GM21825 (cell line): Measurements from ENCODE around the gene ACOXL.
"Not testable (repeated sequence)": the region's sequence is repeated elsewhere in the genome, so short reads cannot be mapped to it uniquely, and the experiment has no call there.

Experiments
- ATAC-seq: cut with Tn5 transposase; IDR thresholded peaks from one replicate; pipeline ENCODE4 v1.9.1; 2021; ENCODE audit warnings: mild to moderate bottlenecking, moderate library complexity; ENCODE audit not compliant: unreplicated experiment

ACOXL gene

DNA sequence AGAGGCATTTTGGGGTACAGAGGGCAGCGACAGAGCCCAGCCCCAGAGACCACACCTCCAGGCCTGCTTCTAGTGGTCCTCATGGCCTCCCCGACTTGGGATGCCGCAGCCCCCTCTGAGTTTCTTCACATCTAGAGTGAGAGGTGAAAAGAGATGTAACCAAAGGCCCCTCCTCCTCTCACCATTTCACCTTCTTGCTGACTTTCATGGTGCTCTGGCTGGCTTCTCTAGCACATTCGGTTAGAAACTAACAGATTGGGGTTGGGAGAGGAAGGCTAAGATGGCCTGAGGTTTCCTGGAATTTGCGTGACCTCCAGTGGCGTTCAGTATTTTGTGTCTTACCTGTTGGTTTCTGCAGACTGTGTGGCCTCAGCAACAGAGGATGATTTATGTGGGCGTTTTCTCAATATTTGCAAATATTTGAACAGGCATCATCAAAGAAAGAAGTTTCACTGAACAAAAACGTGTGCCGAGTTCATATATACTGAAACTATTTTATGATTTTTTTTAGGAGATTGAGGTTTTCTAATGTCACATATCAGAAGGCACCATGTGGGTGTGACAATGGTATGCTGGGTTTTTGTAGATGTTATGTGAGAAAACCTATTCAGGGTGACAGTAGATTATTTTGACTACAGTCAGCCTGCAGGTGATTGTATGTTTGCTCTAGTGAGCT, 318.5 kb downstream of the ACOXL start:
- no peak for ATAC-seq

DNA sequence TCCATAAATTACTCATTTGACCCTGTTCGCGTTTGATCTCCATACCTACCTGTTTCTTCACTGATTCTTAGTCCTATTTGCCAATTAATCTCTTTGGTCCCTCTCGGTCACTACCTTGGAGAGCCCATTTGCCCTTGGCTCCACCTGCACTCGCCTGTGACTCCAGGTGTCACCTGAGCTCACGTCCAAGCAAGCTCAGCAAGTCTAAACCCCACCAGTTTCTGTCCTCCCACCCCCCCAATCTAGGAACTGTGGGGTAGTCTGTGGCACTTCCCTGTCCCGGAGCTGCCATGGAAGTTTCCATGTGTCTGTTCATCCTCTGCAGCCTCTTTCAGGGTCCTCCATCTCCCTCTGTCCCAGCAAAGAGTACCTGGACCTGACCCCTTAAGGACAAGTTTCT, 320.2 kb downstream of the ACOXL start:
- no peak for ATAC-seq

DNA sequence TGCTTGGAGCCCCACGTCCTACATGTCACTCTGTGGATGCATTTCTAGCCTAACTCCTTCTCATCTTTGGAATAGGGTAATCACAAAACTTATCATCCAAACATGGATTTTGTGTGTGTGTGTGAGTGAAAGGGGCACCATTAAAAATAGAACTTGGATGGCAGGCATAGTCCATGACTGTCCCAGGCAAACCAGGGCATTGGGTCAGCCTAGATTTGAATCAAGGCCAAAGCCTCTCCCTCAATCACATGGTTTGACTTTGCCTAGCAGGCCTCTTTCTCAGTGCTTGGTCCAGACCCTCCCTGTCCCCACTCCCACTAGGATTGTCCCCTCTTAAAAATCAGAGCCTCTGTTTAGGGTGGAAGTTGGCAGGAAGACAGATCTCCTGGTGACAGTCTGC, 320.9 kb downstream of the ACOXL start:
- ATAC-seq, result no peak

GRCh38 chr2:111053825-111054515, 321.6 kb downstream of the ACOXL start:
- no peak for ATAC-seq

DNA sequence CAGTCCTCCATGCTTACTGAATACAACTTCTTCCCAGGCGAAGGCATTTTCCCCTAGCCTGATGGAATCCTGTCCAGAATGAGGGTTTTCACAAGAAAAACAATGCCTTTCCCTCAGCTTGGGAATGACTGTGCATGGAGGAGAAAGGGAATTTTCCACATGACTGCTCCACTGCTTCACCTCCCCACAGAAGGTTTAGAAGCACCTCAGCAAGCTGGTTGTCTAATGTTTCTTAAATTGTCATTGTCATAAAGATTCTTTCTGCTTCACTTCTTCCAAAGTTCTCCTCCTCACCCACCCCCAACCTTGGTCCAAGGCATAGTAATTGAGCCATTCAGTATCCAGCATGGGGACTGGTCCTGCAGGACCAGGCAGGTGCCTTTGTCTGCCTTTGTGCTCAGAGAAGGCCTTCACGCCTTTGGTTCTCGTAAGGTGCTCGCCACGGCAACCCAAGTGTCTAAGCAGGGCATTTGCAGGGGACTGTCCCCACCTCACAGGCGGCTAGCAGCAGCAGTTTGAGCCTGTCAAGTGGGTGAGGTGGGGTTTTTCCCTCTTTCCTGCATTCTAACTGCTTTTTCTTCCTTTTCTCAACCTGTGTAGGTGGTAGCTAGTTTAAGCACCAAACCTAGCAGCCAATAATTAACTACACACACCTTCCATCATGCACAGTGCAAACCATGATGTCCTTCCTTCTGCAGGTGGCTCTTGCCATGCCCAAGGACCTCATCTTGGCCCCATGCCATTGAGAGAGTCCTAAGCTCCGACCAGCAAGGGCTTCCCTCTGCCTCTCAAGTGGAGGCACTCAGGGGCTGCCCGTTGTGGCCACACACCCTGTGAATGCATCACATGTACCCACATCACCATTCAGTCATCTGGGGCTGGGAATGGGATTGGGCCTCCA, 322.7 kb downstream of the ACOXL start:
- ATAC-seq, result peak; percentile 69

DNA sequence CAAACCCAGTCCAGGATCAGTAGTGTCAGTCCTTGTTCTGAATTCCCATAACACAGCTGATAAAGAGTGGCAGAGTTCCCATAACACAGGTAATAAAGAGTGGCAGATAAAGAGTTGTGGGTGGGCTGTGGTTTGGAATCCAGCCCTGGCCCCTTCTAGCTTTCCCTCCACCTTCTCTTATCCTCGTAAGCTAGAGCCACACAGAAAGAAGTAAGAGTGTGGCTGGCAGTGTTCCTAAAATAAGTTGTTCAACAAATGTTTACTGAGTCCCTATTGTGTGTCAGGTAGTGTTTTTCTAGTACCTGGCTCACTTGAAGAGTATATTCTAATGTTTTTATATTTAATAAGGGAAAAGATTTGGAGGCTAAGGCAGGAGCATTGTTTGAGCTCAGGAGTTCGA, 323.4 kb downstream of the ACOXL start:
- no peak for ATAC-seq

- no peak for ATAC-seq
These were observed 324.7 kb downstream of the ACOXL start for GRCh38 chr2:111057045-111057444.

DNA sequence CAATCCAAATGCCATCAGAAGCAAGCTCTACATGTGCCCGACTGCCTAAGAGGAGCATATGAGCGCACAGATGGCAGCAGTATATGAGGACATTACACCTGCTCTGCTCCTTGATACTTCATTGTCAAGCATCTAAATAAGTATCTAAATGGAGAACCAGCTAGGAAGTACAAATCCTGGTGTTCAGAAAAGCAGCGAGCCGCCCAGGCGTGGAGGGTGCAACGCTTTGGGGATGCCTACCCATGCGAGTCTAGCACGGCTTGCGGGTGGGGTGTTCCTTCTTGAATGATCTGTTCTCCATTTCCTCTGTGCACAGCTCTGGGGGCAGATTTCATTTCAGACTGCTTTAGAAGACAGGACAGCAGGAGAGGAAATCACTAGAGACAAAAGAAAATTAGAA, 325.3 kb downstream of the ACOXL start:
- no peak for ATAC-seq

- ATAC-seq, result no peak
These were observed 325.9 kb downstream of the ACOXL start for GRCh38 chr2:111058264-111058663.

GRCh38 chr2:111061191-111061590, 328.8 kb downstream of the ACOXL start:
- no peak for ATAC-seq

- no peak for ATAC-seq
These were observed 330.0 kb downstream of the ACOXL start for GRCh38 chr2:111062417-111062816.

DNA sequence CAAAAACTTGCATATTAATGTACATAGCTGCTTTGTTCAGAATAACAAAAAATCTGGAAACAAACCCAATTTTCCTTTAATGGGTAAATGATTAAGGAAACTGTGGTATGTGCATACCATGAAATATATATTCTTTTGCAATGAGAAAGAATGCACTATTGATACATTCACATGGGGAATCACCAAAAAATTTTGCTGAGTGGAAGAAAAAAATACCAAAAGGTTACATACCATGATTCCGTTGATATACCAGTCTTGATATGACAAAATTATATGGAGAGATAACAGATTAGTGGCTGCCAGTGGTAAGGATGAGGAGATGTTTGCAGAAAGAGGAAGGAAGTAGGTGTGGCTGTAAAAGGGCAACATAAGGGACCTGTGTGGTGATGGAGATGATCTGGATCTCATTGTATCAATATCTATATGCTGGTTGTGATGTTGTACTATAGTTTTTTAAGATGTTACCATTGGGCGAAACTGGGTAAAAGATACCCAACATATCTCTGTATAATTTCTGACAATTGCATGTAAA, 333.8 kb downstream of the ACOXL start:
- no peak for ATAC-seq

GRCh38 chr2:111068435-111069058, 336.2 kb downstream of the ACOXL start:
- no peak for ATAC-seq

GRCh38 chr2:111069722-111070121, 337.3 kb downstream of the ACOXL start:
- no peak for ATAC-seq

DNA sequence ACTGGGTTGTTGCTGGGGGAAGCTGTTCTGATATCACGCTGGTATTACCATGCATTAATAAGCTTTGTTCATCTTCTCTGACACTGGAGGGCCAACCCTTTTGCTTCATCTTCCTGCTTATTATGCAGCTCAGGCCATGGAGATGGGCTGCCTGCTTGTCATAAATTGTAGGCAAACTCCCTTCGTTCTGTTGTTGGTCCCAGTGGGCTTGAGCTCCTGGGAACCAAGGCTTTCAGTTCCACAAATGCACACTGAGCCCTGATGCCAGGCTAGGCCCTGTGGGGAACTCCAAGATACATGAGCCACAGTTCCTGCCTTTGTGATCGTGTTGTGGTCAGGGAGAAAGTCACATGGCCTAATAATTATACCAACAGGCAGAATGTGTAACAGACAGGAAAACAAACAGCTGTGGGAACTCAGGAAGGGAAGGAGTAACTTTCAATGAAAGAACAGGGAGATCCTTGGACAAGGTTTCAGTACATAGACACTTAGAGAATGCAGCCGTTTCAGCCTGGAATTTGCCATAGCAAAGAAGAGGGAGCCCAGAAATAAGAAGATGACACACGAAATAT, 339.3 kb downstream of the ACOXL start:
- ATAC-seq, result no peak

DNA sequence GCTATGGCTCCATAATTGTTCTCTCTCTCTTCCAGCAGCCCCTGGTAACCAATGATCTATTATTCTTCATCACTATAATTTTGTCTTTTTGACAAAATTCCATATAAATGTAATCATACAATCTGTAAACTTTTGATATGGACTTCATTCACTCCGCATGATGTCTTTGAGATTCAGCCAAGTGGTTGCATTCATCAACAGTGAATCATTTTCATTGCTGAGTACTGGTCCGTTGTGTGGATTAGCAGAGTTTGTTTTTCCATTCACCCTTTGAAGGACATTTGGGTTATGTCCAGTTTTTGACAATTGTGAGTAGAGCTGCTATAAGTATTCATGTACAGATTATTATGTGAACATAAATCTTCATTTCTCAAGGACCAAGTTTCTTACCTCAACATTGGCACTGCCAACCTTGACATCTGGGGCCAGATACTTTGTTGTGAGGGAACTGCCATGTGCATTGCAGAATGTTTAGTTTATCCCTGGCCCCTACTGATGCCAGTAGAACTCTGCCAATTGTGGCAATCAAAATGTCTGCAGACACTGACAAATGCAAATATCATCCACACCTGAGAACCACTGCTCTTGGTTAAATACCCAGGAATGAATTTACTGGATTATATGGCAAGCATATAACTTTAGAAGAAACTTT, 340.0 kb downstream of the ACOXL start:
- no peak for ATAC-seq

DNA sequence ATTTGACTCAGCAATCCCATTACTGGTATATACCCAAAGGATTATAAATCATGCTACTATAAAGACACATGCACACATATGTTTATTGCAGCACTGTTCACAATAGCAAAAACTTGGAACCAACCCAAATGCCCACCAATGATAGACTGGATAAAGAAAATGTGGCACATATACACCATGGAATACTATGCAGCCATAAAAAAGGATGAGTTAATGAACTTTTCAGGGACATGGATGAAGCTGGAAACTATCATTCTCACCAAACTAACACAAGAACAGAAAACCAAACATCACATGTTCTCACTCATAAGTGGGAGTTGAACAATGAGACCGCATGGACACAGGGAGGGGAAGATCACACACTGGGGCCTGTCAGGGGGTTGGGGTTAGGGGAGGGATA, 350.3 kb downstream of the ACOXL start:
- ATAC-seq, result not testable (repeated sequence)

DNA sequence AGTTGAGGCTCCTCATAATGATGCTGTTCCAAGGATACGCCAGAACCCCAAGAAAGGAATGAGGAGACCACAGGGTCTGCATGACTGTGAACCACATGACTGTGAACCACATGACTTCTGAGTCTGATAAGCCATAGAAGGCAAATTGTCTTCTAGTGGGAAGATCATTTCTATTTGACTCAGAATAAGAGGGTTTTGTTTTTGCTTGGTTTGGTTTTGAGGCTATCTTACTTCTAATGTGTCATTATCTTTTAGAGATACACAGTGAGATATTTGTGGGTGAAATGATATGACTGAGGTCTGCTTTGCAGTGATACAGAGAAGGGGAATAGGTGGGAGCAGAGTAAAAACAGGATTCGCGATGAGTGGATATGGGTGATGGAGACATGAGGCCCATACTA, 359.4 kb downstream of the ACOXL start:
- no peak for ATAC-seq

- no peak for ATAC-seq
These were observed 362.3 kb downstream of the ACOXL start for GRCh38 chr2:111094691-111095090.

GRCh38 chr2:111095434-111095833, 363.1 kb downstream of the ACOXL start:
- no peak for ATAC-seq
